Tibial nerve (tissue), 4 donors: Measurements from ENCODE around the gene PAPPA2.

ENCODE experiments used
- EP300 ChIP-seq, 2 donors: sonication (generic); formaldehyde crosslinking; IDR thresholded peaks; one replicate each; pipeline ENCODE4 v1.6.1; 2017; ENCODE audit warnings: antibody characterized with exemption in 2 of 2, mild to moderate bottlenecking in 1 of 2
- POLR2A ChIP-seq, 2 donors: fragments of 450-650 bp; IDR thresholded peaks; one replicate each; pipeline ENCODE4 v1.6.1; 2017; ENCODE audit warnings: antibody characterized with exemption in 2 of 2, mild to moderate bottlenecking in 2 of 2, moderate library complexity in 2 of 2
- TF ChIP-seq, protein P1 (sequence below), 5 experiments: fragments of 200-600 bp in 3 of 5; fragments of 450-650 bp in 2 of 5; sonication (generic) in 3 of 5; IDR thresholded peaks; one replicate each; pipeline ENCODE4 v1.5.1; 2016 to 2019; ENCODE audit warnings: antibody characterized with exemption in 5 of 5, mild to moderate bottlenecking in 3 of 5, moderate library complexity in 2 of 5

GRCh38 chr1:176699821-176700220 lies 236.8 kb downstream of the PAPPA2 start:
- TF ChIP-seq, protein P1, sequence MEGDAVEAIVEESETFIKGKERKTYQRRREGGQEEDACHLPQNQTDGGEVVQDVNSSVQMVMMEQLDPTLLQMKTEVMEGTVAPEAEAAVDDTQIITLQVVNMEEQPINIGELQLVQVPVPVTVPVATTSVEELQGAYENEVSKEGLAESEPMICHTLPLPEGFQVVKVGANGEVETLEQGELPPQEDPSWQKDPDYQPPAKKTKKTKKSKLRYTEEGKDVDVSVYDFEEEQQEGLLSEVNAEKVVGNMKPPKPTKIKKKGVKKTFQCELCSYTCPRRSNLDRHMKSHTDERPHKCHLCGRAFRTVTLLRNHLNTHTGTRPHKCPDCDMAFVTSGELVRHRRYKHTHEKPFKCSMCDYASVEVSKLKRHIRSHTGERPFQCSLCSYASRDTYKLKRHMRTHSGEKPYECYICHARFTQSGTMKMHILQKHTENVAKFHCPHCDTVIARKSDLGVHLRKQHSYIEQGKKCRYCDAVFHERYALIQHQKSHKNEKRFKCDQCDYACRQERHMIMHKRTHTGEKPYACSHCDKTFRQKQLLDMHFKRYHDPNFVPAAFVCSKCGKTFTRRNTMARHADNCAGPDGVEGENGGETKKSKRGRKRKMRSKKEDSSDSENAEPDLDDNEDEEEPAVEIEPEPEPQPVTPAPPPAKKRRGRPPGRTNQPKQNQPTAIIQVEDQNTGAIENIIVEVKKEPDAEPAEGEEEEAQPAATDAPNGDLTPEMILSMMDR (IDR thresholded peaks at IDR 0.05) = no peak
- no peak for TF ChIP-seq POLR2A (IDR thresholded peaks at IDR 0.05)
- TF ChIP-seq EP300 (IDR thresholded peaks at IDR 0.05) = no peak
